ENCODE measurements around the gene KCNA3. TPM values are rescaled to one million over a fixed set of nuclear protein-coding genes. Genes with fewer than 3 reads are reported as not detected.

Gene KCNA3
- total and polyA plus RNA-seq, 2 of the 4 experiments (the other 2 are of a cell fraction) = under 0.01 to 0.09 TPM

DNA sequence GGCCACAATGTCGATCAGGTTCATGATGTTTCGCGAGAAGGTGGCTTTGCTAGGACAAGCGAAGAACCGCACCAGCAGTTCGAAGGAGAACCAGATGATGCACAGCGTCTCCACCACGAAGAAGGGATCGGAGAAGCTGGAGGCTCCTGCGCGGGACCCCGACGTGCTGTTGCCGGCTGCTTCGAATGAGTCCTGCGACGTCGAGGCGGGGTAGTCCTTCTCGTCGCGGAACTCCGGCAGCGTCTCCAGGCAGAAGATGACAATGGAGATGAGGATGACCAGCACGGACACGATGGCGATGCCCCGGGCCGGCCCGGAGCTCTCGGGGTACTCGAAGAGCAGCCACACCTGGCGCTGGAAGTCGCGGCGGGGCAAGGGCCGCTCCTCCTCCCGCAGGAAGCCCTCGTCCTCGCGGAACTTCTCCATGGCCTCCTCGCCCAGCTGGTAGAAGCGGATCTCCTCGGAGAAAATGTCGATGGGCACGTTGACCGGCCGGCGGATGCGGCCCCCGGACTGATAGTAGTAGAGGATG lies 869 bp downstream of the KCNA3 start:
- Histone ChIP-seq H2BK120ac (ENCODE audit: low read depth, low read length) (no peak overlapping the region), H3K23ac (ENCODE audit: low read depth, low read length) (no peak overlapping the region), H2AFZ (replicated peaks; ENCODE audit: low read length, poor library complexity) (peak overlapping the region; percentile 82), H4K5ac (ENCODE audit: low read depth, low read length) (no peak overlapping the region), H2BK20ac (ENCODE audit: low read depth, low read length) (no peak overlapping the region), H3K36me3 (ENCODE audit: control insufficient read depth, insufficient read depth, low read length) (no peaks in the 10 kb centered on the region), H3K9ac (ENCODE audit: low read depth, low read length) (no peak overlapping the region), H4K20me1 (ENCODE audit: insufficient read depth, low read length) (no peaks in the 10 kb centered on the region), H3K4ac (ENCODE audit: low read depth, low read length) (no peak overlapping the region), H2AK9ac (replicated peaks; ENCODE audit: low read depth, low read length, poor library complexity) (no peak overlapping the region), H3K18ac (ENCODE audit: low read depth, low read length) (no peak overlapping the region), H3K9me1 (ENCODE audit: insufficient read depth, low read length) (no peaks in the 10 kb centered on the region), H2AK5ac (ENCODE audit: low read depth, low read length) (no peak overlapping the region), H2BK5ac (ENCODE audit: low read depth, low read length, poor library complexity, severe bottlenecking) (no peak overlapping the region), H3K79me1 (ENCODE audit: low read depth in 1 of 2, low read length in 2 of 2) (no peaks in the 10 kb centered on the region; a peak in 1 of 4 replicates), H3K56ac (ENCODE audit: extremely low read depth, insufficient read depth, low read length) (no peak overlapping the region), H3K27me3 (ENCODE audit: control insufficient read depth, insufficient read depth, low read length) (peaks cover 20% of the 10 kb centered on the region), H3K27ac (ENCODE audit: insufficient read depth, low read length) (no peak overlapping the region), H3K9me3 (ENCODE audit: control insufficient read depth, insufficient read depth, low read length) (peaks cover 5% of the 10 kb centered on the region; the same call in 1 of the 2 replicates), H3K4me3 (ENCODE audit: insufficient read depth, low read depth, low read length) (peak overlapping the region; percentile 40; the same call in 1 of the 2 replicates), H2BK15ac (ENCODE audit: low read depth, low read length) (no peak overlapping the region), H3K14ac (replicated peaks; ENCODE audit: low read depth, low read length) (no peak overlapping the region), H4K8ac (ENCODE audit: low read depth in 2 of 2, low read length in 2 of 2) (no peak overlapping the region; a peak in 1 of 4 replicates), H3K4me2 (ENCODE audit: low read depth, low read length) (no peak overlapping the region; the same call in 1 of the 2 replicates), H4K91ac (ENCODE audit: insufficient read depth, low read depth, low read length) (no peak overlapping the region), H3K4me1 (ENCODE audit: control insufficient read depth, insufficient read depth, low read length) (no peaks in the 10 kb centered on the region; the same call in 1 of the 2 replicates)
- ChIA-PET POLR2A (ENCODE audit: unreplicated experiment) (no interaction called here), CTCF (no interaction called here)
- dilution Hi-C loops (cut with HindIII; ENCODE audit: low sequenced_read_pairs, unreplicated experiment) = no loop called here
- in situ Hi-C loops (cut with MboI; ENCODE audit: low sequenced_read_pairs) = no loop called here
- ATAC-seq (ENCODE audit: low read depth) (no peak), DNase-seq (no peak)
- TF ChIP-seq MAFK (IDR thresholded peaks at IDR 0.05; ENCODE audit: low read depth, low read length) (no peak), CHD1 (IDR thresholded peaks at IDR 0.05; ENCODE audit: low read depth, low read length) (no peak), POLR2A (IDR thresholded peaks at IDR 0.05; ENCODE audit: low read depth, low read length) (no peak), ELK1 (IDR thresholded peaks at IDR 0.05; ENCODE audit: borderline replicate concordance, low read depth, low read length) (no peak)
- intact Hi-C loops (cut with micrococcal nuclease) = no loop called here
- no TSS peak for BruUV-seq (replicated peaks)
- 50% methylated on average over 18 of the region's 51 CpGs; no CpG with 5 or more reads in 1 of the 2 experiments for WGBS, 2 experiments (ENCODE audit: extremely low coverage in 2 of 2, insufficient read length in 1 of 2)
